Measurements from ENCODE around the gene DYNC1I1. TPM values are rescaled to one million over a fixed set of nuclear protein-coding genes. Genes with fewer than 3 reads are reported as not detected.
A peak's percentile ranks its signal among the peaks of the same experiment; 100 is the strongest.

DYNC1I1 gene
- total RNA-seq, 3 donors from 2014 or later: 0.41 to 42.6 (median 1.5) TPM

GRCh38 chr7:95758187-95758586 is 14.2 kb upstream of the DYNC1I1 start:
- ATAC-seq (no peak), DNase-seq (no peak)
- Histone ChIP-seq H3K4me1 (ENCODE audit: low read depth) (no peaks in the 10 kb centered on the region), H3K9me3 (no peaks in the 10 kb centered on the region), H3K36me3 (ENCODE audit: low read depth) (no peaks in the 10 kb centered on the region), H3K4me3 (no peak overlapping the region)
- intact Hi-C loops (cut with DNase I, micrococcal nuclease): no loop called here
- TF ChIP-seq CTCF (IDR thresholded peaks at IDR 0.05): no peak

- intact Hi-C loops (cut with DNase I, micrococcal nuclease): no loop called here
- TF ChIP-seq CTCF (IDR thresholded peaks at IDR 0.05): no peak
- no peak for DNase-seq
- Histone ChIP-seq H3K4me1 (ENCODE audit: low read depth) (no peaks in the 10 kb centered on the region), H3K9me3 (no peaks in the 10 kb centered on the region), H3K36me3 (ENCODE audit: low read depth) (no peaks in the 10 kb centered on the region), H3K4me3 (no peak overlapping the region)
- no peak for ATAC-seq
Observed at GRCh38 chr7:95766086-95766485, 6.3 kb upstream of the DYNC1I1 start.

- ATAC-seq: no peak
- no peak for DNase-seq
- Histone ChIP-seq H3K9me3 (no peaks in the 10 kb centered on the region), H3K4me1 (ENCODE audit: low read depth) (no peaks in the 10 kb centered on the region), H3K4me3 (no peak overlapping the region), H3K36me3 (ENCODE audit: low read depth) (no peaks in the 10 kb centered on the region)
- intact Hi-C loops (cut with DNase I, micrococcal nuclease): no loop called here
- TF ChIP-seq CTCF (IDR thresholded peaks at IDR 0.05): no peak
Observed at GRCh38 chr7:95766657-95767056, 5.7 kb upstream of the DYNC1I1 start.

GRCh38 chr7:95772771-95773581 is 622 bp downstream of the DYNC1I1 start:
- DNase-seq: peak in 2 of 3 donors; percentile 2 to 53
- Histone ChIP-seq H3K9me3 (no peaks in the 10 kb centered on the region), H3K4me3 (no peak overlapping the region), H3K4me1 (ENCODE audit: low read depth) (no peaks in the 10 kb centered on the region), H3K36me3 (ENCODE audit: low read depth) (no peaks in the 10 kb centered on the region)
- ATAC-seq: peak; percentile 7
- TF ChIP-seq CTCF (IDR thresholded peaks at IDR 0.05): no peak
- intact Hi-C loops (cut with DNase I, micrococcal nuclease): no loop called here

- intact Hi-C loops (cut with DNase I, micrococcal nuclease): no loop called here
- Histone ChIP-seq H3K36me3 (ENCODE audit: low read depth) (no peaks in the 10 kb centered on the region), H3K4me3 (no peak overlapping the region), H3K4me1 (ENCODE audit: low read depth) (no peaks in the 10 kb centered on the region), H3K9me3 (no peaks in the 10 kb centered on the region)
- DNase-seq (no peak), ATAC-seq (no peak)
- no peak for TF ChIP-seq CTCF (IDR thresholded peaks at IDR 0.05)
Observed at GRCh38 chr7:95776561-95777185, 4.3 kb downstream of the DYNC1I1 start.

Data from mucosa of descending colon (tissue), 3 donors.